ENCODE data around the gene NRAP. TPM values are rescaled to one million over a fixed set of nuclear protein-coding genes. Genes with fewer than 3 reads are reported as not detected.

Gene NRAP, protein sequence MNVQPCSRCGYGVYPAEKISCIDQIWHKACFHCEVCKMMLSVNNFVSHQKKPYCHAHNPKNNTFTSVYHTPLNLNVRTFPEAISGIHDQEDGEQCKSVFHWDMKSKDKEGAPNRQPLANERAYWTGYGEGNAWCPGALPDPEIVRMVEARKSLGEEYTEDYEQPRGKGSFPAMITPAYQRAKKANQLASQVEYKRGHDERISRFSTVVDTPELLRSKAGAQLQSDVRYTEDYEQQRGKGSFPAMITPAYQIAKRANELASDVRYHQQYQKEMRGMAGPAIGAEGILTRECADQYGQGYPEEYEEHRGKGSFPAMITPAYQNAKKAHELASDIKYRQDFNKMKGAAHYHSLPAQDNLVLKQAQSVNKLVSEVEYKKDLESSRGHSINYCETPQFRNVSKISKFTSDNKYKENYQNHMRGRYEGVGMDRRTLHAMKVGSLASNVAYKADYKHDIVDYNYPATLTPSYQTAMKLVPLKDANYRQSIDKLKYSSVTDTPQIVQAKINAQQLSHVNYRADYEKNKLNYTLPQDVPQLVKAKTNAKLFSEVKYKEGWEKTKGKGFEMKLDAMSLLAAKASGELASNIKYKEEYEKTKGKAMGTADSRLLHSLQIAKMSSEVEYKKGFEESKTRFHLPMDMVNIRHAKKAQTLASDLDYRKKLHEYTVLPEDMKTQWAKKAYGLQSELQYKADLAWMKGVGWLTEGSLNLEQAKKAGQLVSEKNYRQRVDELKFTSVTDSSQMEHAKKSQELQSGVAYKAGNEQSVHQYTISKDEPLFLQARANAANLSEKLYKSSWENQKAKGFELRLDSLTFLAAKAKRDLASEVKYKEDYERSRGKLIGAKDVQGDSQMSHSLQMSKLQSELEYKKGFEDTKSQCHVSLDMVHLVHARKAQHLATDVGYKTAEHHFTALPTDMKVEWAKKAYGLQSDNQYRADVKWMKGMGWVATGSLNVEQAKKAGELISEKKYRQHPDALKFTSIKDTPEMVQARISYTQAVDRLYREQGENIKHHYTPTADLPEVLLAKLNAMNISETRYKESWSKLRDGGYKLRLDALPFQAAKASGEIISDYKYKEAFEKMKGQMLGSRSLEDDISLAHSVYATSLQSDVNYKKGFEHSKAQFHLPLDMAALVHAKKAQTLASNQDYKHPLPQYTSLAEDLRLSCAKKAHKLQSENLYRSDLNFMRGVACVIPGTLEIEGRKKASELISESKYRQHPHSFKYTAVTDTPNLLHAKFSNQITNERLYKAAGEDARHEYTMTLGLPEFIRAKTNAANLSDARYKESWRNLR (N-terminal part only)
- total RNA-seq: not detected in 3 replicates

DNA sequence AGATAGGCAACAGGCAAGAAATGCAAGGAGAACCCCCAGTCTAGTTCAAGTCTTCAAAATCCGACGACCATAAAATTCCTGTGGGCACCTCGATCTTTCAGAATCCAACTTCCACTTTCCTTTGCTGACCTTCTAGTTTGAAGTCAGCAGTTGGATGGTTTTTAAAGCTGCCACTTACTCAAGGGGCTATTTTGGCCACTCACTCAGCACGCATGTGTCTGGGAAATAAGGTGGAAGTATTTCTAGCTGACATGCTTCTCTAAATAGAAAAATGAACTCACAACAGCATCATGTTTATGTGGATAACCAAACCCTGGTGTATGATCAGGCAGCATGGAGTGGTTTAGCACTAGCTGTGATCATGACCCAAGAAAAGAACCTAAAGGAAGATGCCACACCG lies at the start of gene NRAP:
NRAP (minus strand) TSS at position 134 of the 400 bp plus-strand sequence. CDS start 159 bp downstream, outside the sequence.
- TF ChIP-seq, protein P1, sequence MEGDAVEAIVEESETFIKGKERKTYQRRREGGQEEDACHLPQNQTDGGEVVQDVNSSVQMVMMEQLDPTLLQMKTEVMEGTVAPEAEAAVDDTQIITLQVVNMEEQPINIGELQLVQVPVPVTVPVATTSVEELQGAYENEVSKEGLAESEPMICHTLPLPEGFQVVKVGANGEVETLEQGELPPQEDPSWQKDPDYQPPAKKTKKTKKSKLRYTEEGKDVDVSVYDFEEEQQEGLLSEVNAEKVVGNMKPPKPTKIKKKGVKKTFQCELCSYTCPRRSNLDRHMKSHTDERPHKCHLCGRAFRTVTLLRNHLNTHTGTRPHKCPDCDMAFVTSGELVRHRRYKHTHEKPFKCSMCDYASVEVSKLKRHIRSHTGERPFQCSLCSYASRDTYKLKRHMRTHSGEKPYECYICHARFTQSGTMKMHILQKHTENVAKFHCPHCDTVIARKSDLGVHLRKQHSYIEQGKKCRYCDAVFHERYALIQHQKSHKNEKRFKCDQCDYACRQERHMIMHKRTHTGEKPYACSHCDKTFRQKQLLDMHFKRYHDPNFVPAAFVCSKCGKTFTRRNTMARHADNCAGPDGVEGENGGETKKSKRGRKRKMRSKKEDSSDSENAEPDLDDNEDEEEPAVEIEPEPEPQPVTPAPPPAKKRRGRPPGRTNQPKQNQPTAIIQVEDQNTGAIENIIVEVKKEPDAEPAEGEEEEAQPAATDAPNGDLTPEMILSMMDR (IDR thresholded peaks at IDR 0.05; ENCODE audit: unreplicated experiment): no peak

DNA sequence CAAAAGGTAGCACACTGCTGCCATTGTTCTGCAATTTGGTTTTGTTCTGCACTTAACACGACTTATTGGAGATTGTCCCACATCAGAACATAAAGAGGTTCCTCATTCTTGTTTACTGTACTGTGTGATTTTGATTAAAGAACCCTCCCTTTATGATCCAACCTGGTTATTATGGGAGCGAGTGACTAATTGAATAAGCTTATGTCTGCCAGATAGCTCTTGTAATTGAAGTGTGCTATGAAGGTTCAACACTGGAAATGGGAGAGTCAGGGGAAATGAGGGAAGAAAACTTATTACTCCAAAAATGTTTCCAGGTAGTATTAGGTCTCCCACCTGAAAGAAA lies 49.8 kb upstream of the NRAP start:
- DNase-seq (ENCODE audit: low spot score in 2 of 2, unreplicated experiment in 2 of 2): no peak
- TF ChIP-seq, protein P1 (IDR thresholded peaks at IDR 0.05; ENCODE audit: unreplicated experiment): no peak
- Mint-ChIP-seq H3K36me3 (peaks cover 13% of the 10 kb centered on the region), H3K4me1 (peaks cover 22% of the 10 kb centered on the region), H3K4me3 (no peak overlapping the region), H3K27ac (no peak overlapping the region), H3K9me3 (peaks cover 5% of the 10 kb centered on the region), H3K27me3 (ENCODE audit: low read depth) (no peaks in the 10 kb centered on the region)

More for the DNA sequence above, at the start of gene NRAP:
- peaks cover 6% of the 10 kb centered on the region for H3K27me3 Mint-ChIP-seq (ENCODE audit: low read depth)
- no peaks in the 10 kb centered on the region for H3K9me3 Mint-ChIP-seq
- no peak within 1 kb of the TSS for H3K27ac Mint-ChIP-seq
- peaks cover 7% of the 10 kb centered on the region for H3K4me1 Mint-ChIP-seq
- no peak within 1 kb of the TSS for H3K4me3 Mint-ChIP-seq
- no peaks in the 10 kb centered on the region for H3K36me3 Mint-ChIP-seq
- no peak for DNase-seq (ENCODE audit: low spot score in 2 of 2, unreplicated experiment in 2 of 2)

DNA sequence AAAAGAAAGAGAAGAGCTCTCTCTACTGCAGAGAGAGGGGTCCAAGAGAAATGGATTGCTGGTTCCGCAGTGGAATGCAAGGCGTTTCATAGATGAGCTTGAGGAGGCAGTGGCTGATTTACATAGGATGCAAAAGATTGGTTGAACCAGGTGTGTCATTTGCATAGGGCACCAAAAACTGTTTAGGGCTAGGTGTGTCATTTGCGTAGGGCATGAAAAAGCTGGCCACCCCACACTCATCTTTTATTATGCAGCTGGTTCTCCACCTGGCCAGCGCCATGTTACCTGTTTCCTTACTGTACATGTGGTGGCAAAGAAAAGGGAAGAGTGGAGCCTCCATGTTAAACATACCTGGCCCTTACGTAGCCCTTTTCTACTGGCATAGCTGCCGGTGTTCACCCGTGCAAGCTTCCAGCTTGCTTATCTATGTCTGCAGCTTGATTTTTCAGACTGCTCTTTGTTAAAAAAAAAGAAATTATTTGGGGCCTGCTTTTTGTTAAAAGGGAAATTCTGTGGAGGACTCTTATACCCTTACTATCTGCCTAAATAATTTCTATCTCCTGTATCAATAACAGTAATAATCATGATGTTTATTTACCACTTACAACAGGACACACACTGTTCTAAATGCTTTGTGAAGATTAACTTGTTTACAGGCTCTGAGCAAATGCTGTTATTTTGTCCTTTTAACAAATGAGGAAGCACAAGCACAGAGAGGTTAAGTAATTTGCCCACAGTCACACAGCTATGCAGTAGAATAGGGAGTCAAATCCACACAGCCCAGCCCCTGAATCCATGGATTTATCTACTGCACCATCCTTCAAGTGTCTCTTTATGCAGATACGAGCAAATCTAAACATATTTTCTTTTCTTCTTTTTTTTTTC lies 49.2 kb upstream of the NRAP start:
- H3K4me3 Mint-ChIP-seq: no peak overlapping the region
- peaks cover 7% of the 10 kb centered on the region for H3K36me3 Mint-ChIP-seq
- H3K27me3 Mint-ChIP-seq (ENCODE audit: low read depth): no peaks in the 10 kb centered on the region
- DNase-seq (ENCODE audit: low spot score in 2 of 2, unreplicated experiment in 2 of 2): no peak
- H3K9me3 Mint-ChIP-seq: peaks cover 1% of the 10 kb centered on the region
- no peak overlapping the region for H3K27ac Mint-ChIP-seq
- TF ChIP-seq, protein P1 (IDR thresholded peaks at IDR 0.05; ENCODE audit: unreplicated experiment): no peak
- peaks cover 22% of the 10 kb centered on the region for H3K4me1 Mint-ChIP-seq

DNA sequence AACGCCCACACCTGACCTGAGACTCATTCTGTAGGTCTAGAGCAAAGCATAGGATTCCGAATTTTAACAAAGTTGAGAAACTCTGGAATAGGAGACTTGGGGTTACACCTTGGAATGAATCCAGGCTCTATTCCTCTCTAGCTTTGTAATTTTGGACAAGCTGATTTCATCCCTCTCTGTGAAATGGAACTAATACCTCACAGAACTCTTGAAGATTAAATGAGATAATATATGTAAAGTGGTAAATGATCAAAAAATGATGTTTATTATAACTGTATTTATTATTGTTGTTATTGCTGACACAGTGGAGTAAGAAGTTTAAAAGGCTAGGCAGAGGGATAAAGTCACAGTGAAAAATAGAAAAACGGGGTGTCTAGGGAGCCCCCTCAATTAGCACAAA lies 48.2 kb upstream of the NRAP start:
- TF ChIP-seq, protein P1 (IDR thresholded peaks at IDR 0.05; ENCODE audit: unreplicated experiment): no peak
- Mint-ChIP-seq H3K27ac (no peak overlapping the region), H3K4me3 (no peak overlapping the region), H3K9me3 (no peaks in the 10 kb centered on the region), H3K4me1 (peaks cover 22% of the 10 kb centered on the region), H3K36me3 (peaks cover 5% of the 10 kb centered on the region), H3K27me3 (ENCODE audit: low read depth) (no peaks in the 10 kb centered on the region)
- no peak for DNase-seq (ENCODE audit: low spot score in 2 of 2, unreplicated experiment in 2 of 2)
